ENCODE measurements around the gene HES7.

Gene HES7

GRCh38 chr17:8147141-8147804 is 23.4 kb upstream of the HES7 start:
- TF ChIP-seq, protein P1, sequence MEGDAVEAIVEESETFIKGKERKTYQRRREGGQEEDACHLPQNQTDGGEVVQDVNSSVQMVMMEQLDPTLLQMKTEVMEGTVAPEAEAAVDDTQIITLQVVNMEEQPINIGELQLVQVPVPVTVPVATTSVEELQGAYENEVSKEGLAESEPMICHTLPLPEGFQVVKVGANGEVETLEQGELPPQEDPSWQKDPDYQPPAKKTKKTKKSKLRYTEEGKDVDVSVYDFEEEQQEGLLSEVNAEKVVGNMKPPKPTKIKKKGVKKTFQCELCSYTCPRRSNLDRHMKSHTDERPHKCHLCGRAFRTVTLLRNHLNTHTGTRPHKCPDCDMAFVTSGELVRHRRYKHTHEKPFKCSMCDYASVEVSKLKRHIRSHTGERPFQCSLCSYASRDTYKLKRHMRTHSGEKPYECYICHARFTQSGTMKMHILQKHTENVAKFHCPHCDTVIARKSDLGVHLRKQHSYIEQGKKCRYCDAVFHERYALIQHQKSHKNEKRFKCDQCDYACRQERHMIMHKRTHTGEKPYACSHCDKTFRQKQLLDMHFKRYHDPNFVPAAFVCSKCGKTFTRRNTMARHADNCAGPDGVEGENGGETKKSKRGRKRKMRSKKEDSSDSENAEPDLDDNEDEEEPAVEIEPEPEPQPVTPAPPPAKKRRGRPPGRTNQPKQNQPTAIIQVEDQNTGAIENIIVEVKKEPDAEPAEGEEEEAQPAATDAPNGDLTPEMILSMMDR (IDR thresholded peaks at IDR 0.05; ENCODE audit: control insufficient read depth, insufficient read depth, low read depth, low read length, missing control alignments): no peak
- DNase-seq (ENCODE audit: low read depth): no peak

DNA sequence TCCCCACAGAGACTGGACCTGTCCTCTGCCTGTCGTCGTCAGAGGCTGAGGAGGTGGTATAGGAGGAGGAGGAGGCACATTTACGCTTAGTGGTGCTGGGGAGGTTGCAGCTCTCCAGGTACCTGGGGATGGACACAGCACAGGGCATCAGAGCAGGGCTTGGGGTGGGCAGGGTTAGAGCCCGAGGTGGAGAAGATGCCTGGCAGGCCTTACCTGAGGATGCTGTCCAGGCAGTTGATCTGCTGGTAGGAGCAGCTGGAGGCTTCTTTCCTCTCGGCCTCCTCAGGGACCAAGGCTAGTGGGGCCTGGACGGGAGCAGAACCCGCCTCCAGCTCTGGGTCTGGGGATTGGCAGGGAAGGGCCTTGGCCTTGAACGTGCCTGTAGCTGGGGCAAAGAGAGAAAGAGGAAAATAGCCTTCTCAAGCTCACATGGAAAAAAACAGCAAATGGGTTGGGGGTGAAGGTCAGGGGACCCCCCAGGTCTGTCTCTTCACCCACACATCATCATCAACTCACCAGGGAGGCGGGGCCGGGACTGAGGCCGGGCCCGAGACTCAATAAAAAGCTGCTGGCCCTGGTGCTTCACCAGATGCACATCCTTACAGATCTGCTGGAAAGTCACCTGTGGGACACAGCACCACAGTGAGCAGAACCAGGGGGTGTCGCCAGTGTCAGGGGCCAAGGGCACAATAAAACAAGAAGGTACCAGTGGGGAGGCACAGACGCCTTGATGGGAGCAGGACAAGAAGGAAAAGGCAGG is 22.7 kb upstream of the HES7 start:
- TF ChIP-seq, protein P1 (IDR thresholded peaks at IDR 0.05; ENCODE audit: control insufficient read depth, insufficient read depth, low read depth, low read length, missing control alignments): no peak
- H3K4me3 ChIP-seq (ENCODE audit: control insufficient read depth, low read depth, low read length): no peak overlapping the region
- DNase-seq (ENCODE audit: low read depth): no peak

More at GRCh38 chr17:8147141-8147804, 23.4 kb upstream of the HES7 start:
- no peak overlapping the region for H3K4me3 ChIP-seq (ENCODE audit: control insufficient read depth, low read depth, low read length)

DNA sequence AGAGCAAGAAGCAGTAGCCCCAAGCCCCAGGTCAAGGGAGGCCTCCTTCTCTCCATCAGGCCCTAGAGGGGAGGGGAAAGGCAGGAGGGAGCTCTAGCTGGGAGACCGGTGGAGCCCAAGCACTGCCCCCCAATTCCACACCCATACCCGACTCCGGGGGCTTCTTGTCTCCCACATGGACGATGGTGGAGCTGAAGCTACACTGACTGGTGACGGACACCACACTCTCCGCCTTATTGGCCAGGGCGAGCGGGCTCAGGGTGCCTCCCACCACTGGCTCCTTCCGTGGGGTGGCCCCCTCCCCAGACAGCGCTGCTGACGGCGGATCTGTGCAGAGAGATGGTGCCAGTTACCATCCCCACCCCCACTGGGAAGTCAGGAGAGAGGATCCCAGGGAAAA is 21.9 kb upstream of the HES7 start:
- DNase-seq (ENCODE audit: low read depth): no peak
- TF ChIP-seq, protein P1 (IDR thresholded peaks at IDR 0.05; ENCODE audit: control insufficient read depth, insufficient read depth, low read depth, low read length, missing control alignments): no peak
- no peak overlapping the region for H3K4me3 ChIP-seq (ENCODE audit: control insufficient read depth, low read depth, low read length)

- DNase-seq (ENCODE audit: low read depth): no peak
- H3K4me3 ChIP-seq (ENCODE audit: control insufficient read depth, low read depth, low read length): no peak overlapping the region
- TF ChIP-seq, protein P1 (IDR thresholded peaks at IDR 0.05; ENCODE audit: control insufficient read depth, insufficient read depth, low read depth, low read length, missing control alignments): no peak
Observed at GRCh38 chr17:8144401-8145231, 20.7 kb upstream of the HES7 start.

DNA sequence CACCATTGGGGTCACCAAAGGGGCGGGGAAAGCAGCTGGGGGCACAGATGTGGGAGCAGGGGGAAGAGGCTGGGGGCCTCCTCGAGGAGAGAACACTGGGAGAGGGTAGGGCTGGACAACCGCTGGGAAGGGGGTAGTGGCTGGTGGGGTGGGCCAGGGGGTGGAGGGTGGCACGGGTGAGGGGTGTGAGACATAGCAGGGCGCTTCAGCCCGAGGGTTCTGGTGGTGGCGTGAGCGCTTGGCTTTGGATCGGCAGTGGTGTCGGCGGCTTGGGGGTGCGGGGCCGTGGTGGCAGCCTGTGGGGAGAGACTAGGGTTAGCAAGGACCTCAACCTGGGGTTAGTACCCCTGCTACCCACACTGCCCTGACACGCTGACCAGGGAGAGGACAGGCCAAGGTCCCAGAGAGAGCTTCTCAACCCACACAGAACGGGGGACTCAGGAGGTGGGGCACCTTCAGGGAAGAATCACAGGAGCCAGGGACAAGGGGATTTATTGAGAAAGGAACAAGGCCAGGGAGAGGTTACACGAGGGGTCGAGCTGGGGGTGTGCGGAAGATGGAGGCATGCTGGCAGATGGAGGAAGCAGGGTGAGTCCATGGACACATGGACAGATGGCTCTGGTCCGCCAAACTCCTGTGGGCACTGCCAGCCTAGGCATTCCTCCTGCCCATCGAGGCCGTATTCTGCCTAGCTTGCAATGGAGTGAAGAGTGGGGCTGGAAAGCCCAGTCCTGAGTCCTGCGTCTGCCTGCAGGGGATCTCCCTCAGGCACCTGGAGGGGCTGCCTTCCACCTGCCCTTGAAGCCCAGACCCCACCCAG is 19.9 kb upstream of the HES7 start:
- TF ChIP-seq, protein P1 (IDR thresholded peaks at IDR 0.05; ENCODE audit: control insufficient read depth, insufficient read depth, low read depth, low read length, missing control alignments): no peak
- DNase-seq (ENCODE audit: low read depth): no peak
- no peak overlapping the region for H3K4me3 ChIP-seq (ENCODE audit: control insufficient read depth, low read depth, low read length)
